Measurements from ENCODE around the gene KIAA0825.

Gene KIAA0825

GRCh38 chr5:94517490-94518488, 100.6 kb downstream of the KIAA0825 start:
- H3K27ac ChIP-seq = no peak overlapping the region
- H3K4me3 ChIP-seq = no peak overlapping the region

GRCh38 chr5:94516148-94516547, 102.3 kb downstream of the KIAA0825 start:
- no peak overlapping the region for H3K4me3 ChIP-seq
- no peak overlapping the region for H3K27ac ChIP-seq

- Histone ChIP-seq H3K4me3 (no peak overlapping the region), H3K27ac (no peak overlapping the region)
These were observed 109.8 kb downstream of the KIAA0825 start for GRCh38 chr5:94508461-94509148.

GRCh38 chr5:94505327-94506068, 112.9 kb downstream of the KIAA0825 start:
- Histone ChIP-seq H3K27ac (no peak overlapping the region), H3K4me3 (no peak overlapping the region)

- H3K27ac ChIP-seq = no peak overlapping the region
- no peak overlapping the region for H3K4me3 ChIP-seq
These were observed 114.7 kb downstream of the KIAA0825 start for GRCh38 chr5:94503677-94504076.

GRCh38 chr5:94501365-94501764, 117.0 kb downstream of the KIAA0825 start:
- H3K4me3 ChIP-seq = no peak overlapping the region
- no peak overlapping the region for H3K27ac ChIP-seq

- no peak overlapping the region for H3K4me3 ChIP-seq
These were observed 118.6 kb downstream of the KIAA0825 start for GRCh38 chr5:94499806-94500205.

GRCh38 chr5:94498199-94498598, 120.2 kb downstream of the KIAA0825 start:
- H3K27ac ChIP-seq = no peak overlapping the region
- no peak overlapping the region for H3K4me3 ChIP-seq

More at GRCh38 chr5:94499806-94500205, 118.6 kb downstream of the KIAA0825 start:
- H3K27ac ChIP-seq = no peak overlapping the region

- no peak overlapping the region for H3K4me3 ChIP-seq
- no peak overlapping the region for H3K27ac ChIP-seq
These were observed 133.3 kb downstream of the KIAA0825 start for GRCh38 chr5:94485067-94485466.

- H3K27ac ChIP-seq = no peak overlapping the region
- no peak overlapping the region for H3K4me3 ChIP-seq
These were observed 137.3 kb downstream of the KIAA0825 start for GRCh38 chr5:94481059-94481458.

GRCh38 chr5:94480486-94480885, 137.9 kb downstream of the KIAA0825 start:
- H3K27ac ChIP-seq = no peak overlapping the region
- H3K4me3 ChIP-seq = no peak overlapping the region

- no peak overlapping the region for H3K27ac ChIP-seq
- H3K4me3 ChIP-seq = no peak overlapping the region
These were observed 144.5 kb downstream of the KIAA0825 start for GRCh38 chr5:94473936-94474335.

GRCh38 chr5:94471521-94471920, 146.9 kb downstream of the KIAA0825 start:
- H3K27ac ChIP-seq = no peak overlapping the region
- H3K4me3 ChIP-seq = no peak overlapping the region

GRCh38 chr5:94470802-94471201, 147.6 kb downstream of the KIAA0825 start:
- H3K4me3 ChIP-seq = no peak overlapping the region
- H3K27ac ChIP-seq = no peak overlapping the region

- Histone ChIP-seq H3K27ac (no peak overlapping the region), H3K4me3 (no peak overlapping the region)
These were observed 148.5 kb downstream of the KIAA0825 start for GRCh38 chr5:94469894-94470329.

- H3K4me3 ChIP-seq = no peak overlapping the region
These were observed 150.2 kb downstream of the KIAA0825 start for GRCh38 chr5:94467954-94468930.

GRCh38 chr5:94467346-94467953, 151.0 kb downstream of the KIAA0825 start:
- Histone ChIP-seq H3K27ac (no peak overlapping the region), H3K4me3 (no peak overlapping the region)

More at GRCh38 chr5:94467954-94468930, 150.2 kb downstream of the KIAA0825 start:
- no peak overlapping the region for H3K27ac ChIP-seq

- Histone ChIP-seq H3K27ac (no peak overlapping the region), H3K4me3 (no peak overlapping the region)
These were observed 154.7 kb downstream of the KIAA0825 start for GRCh38 chr5:94463739-94464138.

All from skin epidermis (tissue), 12 donors.